Uterus (tissue), 2 donors: Measurements from ENCODE around the gene SFT2D3.

Experiments used
- CTCF ChIP-seq, 4 experiments: fragments of 200-600 bp in 2 of 4; fragments of 450-650 bp in 2 of 4; sonication (generic) in 2 of 4; IDR thresholded peaks; one replicate each; pipeline ENCODE4 v1.5.1; 2016 to 2019; ENCODE audit warnings: antibody characterized with exemption in 4 of 4, mild to moderate bottlenecking in 2 of 4, moderate library complexity in 1 of 4
- POLR2A ChIP-seq, 2 donors: fragments of 450-650 bp; IDR thresholded peaks; one replicate each; pipeline ENCODE4 v1.6.1; 2016; ENCODE audit warnings: antibody characterized with exemption in 2 of 2, mild to moderate bottlenecking in 1 of 2, moderate library complexity in 1 of 2

- no peak for TF ChIP-seq POLR2A (IDR thresholded peaks at IDR 0.05)
- TF ChIP-seq CTCF (IDR thresholded peaks at IDR 0.05), result no peak
These were observed 2.5 kb upstream of the SFT2D3 start for GRCh38 chr2:127698553-127699355.
